ENCODE measurements around the gene PIEZO1. TPM values are rescaled to one million over a fixed set of nuclear protein-coding genes. Genes with fewer than 3 reads are reported as not detected.

Gene PIEZO1
- total and polyA plus RNA-seq, 9 of the 15 experiments (the other 6 are each of a cell fraction or from before 2014, with no cell fraction given), result 3.6 to 432 (median 131) TPM

DNA sequence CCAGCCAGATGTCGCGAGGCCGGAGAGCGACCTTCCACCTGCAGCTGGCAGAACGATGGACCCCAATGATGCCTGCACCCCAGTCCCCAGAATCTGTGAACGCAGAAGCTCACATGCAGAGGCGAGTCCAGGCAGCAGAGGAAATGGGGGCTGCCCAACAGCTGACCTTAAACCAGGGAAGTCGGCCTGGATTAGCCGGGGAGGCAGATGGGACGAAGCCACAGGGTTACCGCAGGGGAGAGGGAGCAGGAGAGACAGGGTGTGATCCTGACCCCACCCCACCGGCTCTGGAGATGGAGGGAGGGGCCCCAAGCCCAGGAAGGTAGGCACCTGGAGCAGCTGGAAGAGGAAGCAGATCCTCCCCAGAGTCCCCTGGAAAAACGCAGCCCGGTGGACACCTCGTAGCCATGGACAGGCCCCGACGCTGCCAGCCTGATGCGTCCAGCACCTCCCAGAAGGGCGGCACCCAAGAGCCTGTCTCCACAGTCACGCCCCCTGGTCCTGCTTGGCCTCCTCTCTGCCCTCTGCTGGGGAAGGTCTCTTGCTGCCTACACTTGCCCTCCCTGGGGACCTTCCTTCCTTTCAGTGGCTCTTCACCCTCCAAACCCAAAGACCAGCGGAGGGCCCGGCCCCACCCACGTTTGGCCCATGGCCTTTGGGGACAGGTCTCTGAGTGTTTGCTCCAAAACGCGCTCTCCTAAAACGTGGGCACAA, 37.3 kb downstream of the PIEZO1 start (continued):
- TF ChIP-seq POLR3A (IDR thresholded peaks at IDR 0.05; ENCODE audit: borderline replicate concordance, extremely low read depth, insufficient read depth, insufficient read length), result no peak
- TF ChIP-seq HDAC3 (IDR thresholded peaks at IDR 0.05; ENCODE audit: borderline replicate concordance, partially characterized antibody), result no peak
- no peak for TF ChIP-seq MED1 (CRISPR knock-in tag; IDR thresholded peaks at IDR 0.05; ENCODE audit: borderline replicate concordance)
- 0 out of 2 replicates have a peak, but pooled peaks have one; percentile 35 for TF ChIP-seq SMC3 (conservative IDR thresholded peaks at IDR 0.05; ENCODE audit: insufficient read depth, low read depth, low read length)
- peak; percentile 87; the same call in 1 of the 2 replicates for TF ChIP-seq KLF13 (tag; IDR thresholded peaks at IDR 0.05; ENCODE audit: borderline replicate concordance, low read depth)
- 0 out of 4 replicates have a peak, but pooled peaks of 1 of the 2 experiments have one; percentile 21 for TF ChIP-seq TEAD1 (CRISPR knock-in tag; IDR thresholded peaks at IDR 0.05)
- TF ChIP-seq, protein P1, sequence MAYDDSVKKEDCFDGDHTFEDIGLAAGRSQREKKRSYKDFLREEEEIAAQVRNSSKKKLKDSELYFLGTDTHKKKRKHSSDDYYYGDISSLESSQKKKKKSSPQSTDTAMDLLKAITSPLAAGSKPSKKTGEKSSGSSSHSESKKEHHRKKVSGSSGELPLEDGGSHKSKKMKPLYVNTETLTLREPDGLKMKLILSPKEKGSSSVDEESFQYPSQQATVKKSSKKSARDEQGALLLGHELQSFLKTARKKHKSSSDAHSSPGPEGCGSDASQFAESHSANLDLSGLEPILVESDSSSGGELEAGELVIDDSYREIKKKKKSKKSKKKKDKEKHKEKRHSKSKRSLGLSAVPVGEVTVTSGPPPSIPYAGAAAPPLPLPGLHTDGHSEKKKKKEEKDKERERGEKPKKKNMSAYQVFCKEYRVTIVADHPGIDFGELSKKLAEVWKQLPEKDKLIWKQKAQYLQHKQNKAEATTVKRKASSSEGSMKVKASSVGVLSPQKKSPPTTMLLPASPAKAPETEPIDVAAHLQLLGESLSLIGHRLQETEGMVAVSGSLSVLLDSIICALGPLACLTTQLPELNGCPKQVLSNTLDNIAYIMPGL (CRISPR knock-in tag; IDR thresholded peaks at IDR 0.05), result no peak
- no peak for TF ChIP-seq CBX2 (IDR thresholded peaks at IDR 0.05; ENCODE audit: insufficient read depth, low read length, poor library complexity, severe bottlenecking)
- TF ChIP-seq, protein P2, sequence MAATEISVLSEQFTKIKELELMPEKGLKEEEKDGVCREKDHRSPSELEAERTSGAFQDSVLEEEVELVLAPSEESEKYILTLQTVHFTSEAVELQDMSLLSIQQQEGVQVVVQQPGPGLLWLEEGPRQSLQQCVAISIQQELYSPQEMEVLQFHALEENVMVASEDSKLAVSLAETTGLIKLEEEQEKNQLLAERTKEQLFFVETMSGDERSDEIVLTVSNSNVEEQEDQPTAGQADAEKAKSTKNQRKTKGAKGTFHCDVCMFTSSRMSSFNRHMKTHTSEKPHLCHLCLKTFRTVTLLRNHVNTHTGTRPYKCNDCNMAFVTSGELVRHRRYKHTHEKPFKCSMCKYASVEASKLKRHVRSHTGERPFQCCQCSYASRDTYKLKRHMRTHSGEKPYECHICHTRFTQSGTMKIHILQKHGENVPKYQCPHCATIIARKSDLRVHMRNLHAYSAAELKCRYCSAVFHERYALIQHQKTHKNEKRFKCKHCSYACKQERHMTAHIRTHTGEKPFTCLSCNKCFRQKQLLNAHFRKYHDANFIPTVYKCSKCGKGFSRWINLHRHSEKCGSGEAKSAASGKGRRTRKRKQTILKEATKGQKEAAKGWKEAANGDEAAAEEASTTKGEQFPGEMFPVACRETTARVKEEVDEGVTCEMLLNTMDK (IDR thresholded peaks at IDR 0.05; ENCODE audit: borderline replicate concordance, insufficient read depth, low read depth, low read length, poor library complexity, severe bottlenecking), result peak; percentile 66
- TF ChIP-seq, protein P3, sequence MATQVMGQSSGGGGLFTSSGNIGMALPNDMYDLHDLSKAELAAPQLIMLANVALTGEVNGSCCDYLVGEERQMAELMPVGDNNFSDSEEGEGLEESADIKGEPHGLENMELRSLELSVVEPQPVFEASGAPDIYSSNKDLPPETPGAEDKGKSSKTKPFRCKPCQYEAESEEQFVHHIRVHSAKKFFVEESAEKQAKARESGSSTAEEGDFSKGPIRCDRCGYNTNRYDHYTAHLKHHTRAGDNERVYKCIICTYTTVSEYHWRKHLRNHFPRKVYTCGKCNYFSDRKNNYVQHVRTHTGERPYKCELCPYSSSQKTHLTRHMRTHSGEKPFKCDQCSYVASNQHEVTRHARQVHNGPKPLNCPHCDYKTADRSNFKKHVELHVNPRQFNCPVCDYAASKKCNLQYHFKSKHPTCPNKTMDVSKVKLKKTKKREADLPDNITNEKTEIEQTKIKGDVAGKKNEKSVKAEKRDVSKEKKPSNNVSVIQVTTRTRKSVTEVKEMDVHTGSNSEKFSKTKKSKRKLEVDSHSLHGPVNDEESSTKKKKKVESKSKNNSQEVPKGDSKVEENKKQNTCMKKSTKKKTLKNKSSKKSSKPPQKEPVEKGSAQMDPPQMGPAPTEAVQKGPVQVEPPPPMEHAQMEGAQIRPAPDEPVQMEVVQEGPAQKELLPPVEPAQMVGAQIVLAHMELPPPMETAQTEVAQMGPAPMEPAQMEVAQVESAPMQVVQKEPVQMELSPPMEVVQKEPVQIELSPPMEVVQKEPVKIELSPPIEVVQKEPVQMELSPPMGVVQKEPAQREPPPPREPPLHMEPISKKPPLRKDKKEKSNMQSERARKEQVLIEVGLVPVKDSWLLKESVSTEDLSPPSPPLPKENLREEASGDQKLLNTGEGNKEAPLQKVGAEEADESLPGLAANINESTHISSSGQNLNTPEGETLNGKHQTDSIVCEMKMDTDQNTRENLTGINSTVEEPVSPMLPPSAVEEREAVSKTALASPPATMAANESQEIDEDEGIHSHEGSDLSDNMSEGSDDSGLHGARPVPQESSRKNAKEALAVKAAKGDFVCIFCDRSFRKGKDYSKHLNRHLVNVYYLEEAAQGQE (IDR thresholded peaks at IDR 0.05; ENCODE audit: borderline replicate concordance), result peak; percentile 46; the same call in 1 of the 2 replicates
- TF ChIP-seq, protein P3 (CRISPR knock-in tag; IDR thresholded peaks at IDR 0.05; ENCODE audit: low read depth), result no peak
- TF ChIP-seq, protein P4, sequence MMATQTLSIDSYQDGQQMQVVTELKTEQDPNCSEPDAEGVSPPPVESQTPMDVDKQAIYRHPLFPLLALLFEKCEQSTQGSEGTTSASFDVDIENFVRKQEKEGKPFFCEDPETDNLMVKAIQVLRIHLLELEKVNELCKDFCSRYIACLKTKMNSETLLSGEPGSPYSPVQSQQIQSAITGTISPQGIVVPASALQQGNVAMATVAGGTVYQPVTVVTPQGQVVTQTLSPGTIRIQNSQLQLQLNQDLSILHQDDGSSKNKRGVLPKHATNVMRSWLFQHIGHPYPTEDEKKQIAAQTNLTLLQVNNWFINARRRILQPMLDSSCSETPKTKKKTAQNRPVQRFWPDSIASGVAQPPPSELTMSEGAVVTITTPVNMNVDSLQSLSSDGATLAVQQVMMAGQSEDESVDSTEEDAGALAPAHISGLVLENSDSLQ (IDR thresholded peaks at IDR 0.05), result 0 out of 2 replicates have a peak, but pooled peaks have one; percentile 15
